GM04503 (cell line): ENCODE results near the gene EXOG.
"Not testable (repeated sequence)": the region's sequence is repeated elsewhere in the genome, so short reads cannot be mapped to it uniquely, and the experiment has no call there.

Experiments used
- DNase-seq: peaks from one replicate; pipeline ENCODE4 v3.0.0-alpha.2; 2012; ENCODE audit warnings: low read depth

The EXOG gene

DNA sequence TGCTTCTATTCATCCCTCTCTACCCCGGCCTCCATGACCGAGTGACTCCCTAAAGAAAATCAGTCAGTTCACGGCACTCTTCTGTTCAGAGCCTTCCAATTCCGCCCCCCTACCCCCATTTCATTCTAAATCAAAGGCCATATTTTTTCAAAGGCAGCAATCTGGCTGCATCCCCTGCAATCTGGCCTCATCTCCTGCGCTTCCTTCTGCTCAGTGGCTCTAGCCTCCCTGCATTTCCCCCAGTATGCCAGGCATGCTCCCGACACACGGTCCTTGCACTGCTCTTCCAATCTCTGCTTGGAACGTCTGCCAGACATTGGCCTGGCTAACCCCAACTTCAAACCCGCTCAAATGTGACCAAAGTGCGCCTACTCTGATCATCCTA is 67.7 kb downstream of the EXOG start:
- DNase-seq, result no peak

DNA sequence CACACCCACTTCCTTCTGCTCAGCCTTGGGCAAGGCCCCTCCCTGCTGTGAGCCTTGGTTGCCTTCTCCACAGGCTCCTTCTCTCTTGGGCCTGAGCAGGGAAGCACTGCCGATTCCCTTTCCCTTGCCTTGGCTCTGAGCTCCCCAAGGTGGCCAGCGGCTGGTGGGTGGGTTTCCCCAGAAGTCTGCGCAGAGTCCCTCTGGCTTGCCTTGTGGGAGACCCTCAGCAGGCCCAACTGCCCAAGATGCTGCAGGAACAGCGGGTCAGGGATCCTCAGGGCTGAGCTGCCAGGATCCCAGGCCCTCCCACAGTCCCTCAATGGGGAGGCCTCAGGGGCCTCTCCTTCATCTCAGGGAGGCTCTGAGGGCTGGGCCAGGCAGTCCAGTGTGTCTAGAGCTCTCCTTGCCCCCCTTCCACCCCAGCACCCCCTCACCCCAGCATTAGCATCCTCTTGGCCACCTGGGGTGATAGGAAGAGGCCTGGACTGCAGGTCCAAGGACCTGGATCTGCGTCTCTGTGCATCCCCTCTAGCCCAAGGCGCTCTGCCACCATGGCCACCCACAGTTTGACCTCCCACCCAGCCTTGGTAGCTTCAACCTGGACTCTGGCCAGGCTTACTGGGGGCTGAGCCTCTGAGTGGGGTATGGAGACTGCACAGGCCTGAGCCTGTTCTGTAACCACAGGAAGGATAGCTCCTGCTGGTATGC is 68.6 kb downstream of the EXOG start:
- no peak for DNase-seq

GRCh38 chr3:38565339-38566214 is 69.4 kb downstream of the EXOG start:
- no peak for DNase-seq

GRCh38 chr3:38566215-38566528 is 70.0 kb downstream of the EXOG start:
- no peak for DNase-seq

DNA sequence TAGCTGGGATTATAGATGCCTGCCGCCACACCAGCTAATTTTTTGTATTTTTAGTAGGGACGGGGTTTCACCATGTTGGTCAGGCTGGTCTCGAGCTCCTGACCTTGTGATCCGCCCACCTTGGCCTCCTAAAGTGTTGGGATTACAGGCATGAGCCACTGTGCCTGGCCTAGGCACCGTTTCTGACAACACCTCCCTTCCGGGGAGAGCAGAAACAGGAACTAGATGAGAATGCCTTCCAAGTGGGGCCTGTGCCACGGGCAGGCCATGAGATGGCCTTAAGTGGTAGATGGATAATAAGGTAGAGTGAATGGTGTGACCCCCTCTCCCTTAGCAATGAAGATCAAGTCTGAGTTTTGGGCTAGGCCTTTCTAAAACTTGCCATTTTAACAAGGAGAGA is 70.7 kb downstream of the EXOG start:
- not testable (repeated sequence) for DNase-seq

DNA sequence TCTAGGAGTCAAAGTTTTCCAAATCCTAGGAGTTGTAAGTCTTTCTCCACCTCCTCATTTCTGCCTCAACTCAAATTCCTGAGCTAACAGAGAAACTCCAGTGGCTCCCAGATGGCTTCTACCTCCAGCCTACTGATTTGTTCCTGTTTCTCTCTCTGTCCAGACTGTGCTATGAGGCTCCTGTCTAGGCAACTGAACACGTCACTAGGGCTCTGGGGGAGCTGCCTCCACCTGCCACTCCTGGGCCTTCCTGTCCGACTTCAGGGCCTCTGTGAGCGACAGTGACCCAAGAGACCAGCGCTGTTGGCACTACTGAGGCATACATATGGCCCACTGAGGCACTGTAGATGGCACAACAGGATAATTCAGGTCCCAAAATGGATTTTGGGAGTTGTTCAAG is 71.4 kb downstream of the EXOG start:
- DNase-seq, result no peak

- no peak for DNase-seq
Measured at GRCh38 chr3:38573111-38573510, 77.0 kb downstream of the EXOG start.

- DNase-seq, result no peak
Measured at GRCh38 chr3:38573556-38573955, 77.4 kb downstream of the EXOG start.

GRCh38 chr3:38574411-38575278 is 78.5 kb downstream of the EXOG start:
- DNase-seq, result no peak

- no peak for DNase-seq
Measured at GRCh38 chr3:38575279-38575843, 79.2 kb downstream of the EXOG start.
